Glomerular visceral epithelial cell (primary cell): ENCODE measurements around the gene SLMAP.
"Not testable (repeated sequence)": the region's sequence is repeated elsewhere in the genome, so short reads cannot be mapped to it uniquely, and the experiment has no call there.

Source experiments
- DNase-seq: peaks from one replicate; pipeline ENCODE4 v3.0.0-alpha.2; 2016; ENCODE audit errors: extremely low spot score

SLMAP gene

GRCh38 chr3:57826952-57827723 is 71.0 kb downstream of the SLMAP start:
- DNase-seq = no peak

GRCh38 chr3:57827757-57828156 is 71.6 kb downstream of the SLMAP start:
- DNase-seq = no peak

- no peak for DNase-seq
These were observed 76.4 kb downstream of the SLMAP start for GRCh38 chr3:57832486-57832885.

GRCh38 chr3:57832900-57833313 is 76.8 kb downstream of the SLMAP start:
- DNase-seq = no peak

- no peak for DNase-seq
These were observed 77.7 kb downstream of the SLMAP start for GRCh38 chr3:57833763-57834162.

- no peak for DNase-seq
These were observed 81.6 kb downstream of the SLMAP start for GRCh38 chr3:57837686-57838085.

- no peak for DNase-seq
These were observed 82.5 kb downstream of the SLMAP start for GRCh38 chr3:57838627-57839026.

- DNase-seq = no peak
These were observed 84.4 kb downstream of the SLMAP start for GRCh38 chr3:57840473-57840872.

GRCh38 chr3:57841818-57842217 is 85.7 kb downstream of the SLMAP start:
- no peak for DNase-seq

GRCh38 chr3:57848177-57848738 is 92.1 kb downstream of the SLMAP start:
- DNase-seq = no peak

GRCh38 chr3:57851304-57851703 is 95.2 kb downstream of the SLMAP start:
- DNase-seq = no peak

- peak; percentile 5 for DNase-seq
These were observed 96.8 kb downstream of the SLMAP start for GRCh38 chr3:57852896-57853295.

- peak; percentile 12 for DNase-seq
These were observed 99.2 kb downstream of the SLMAP start for GRCh38 chr3:57855281-57855680.

GRCh38 chr3:57855943-57856342 is 99.8 kb downstream of the SLMAP start:
- no peak for DNase-seq

GRCh38 chr3:57856675-57857074 is 100.6 kb downstream of the SLMAP start:
- no peak for DNase-seq

GRCh38 chr3:57862894-57863293 is 106.8 kb downstream of the SLMAP start:
- DNase-seq = no peak

GRCh38 chr3:57863380-57863779 is 107.3 kb downstream of the SLMAP start:
- no peak for DNase-seq

- peak; percentile 33 for DNase-seq
These were observed 108.7 kb downstream of the SLMAP start for GRCh38 chr3:57864853-57865252.

- not testable (repeated sequence) for DNase-seq
These were observed 113.0 kb downstream of the SLMAP start for GRCh38 chr3:57869110-57869509.

- DNase-seq = no peak
These were observed 116.5 kb downstream of the SLMAP start for GRCh38 chr3:57872606-57873005.

- no peak for DNase-seq
These were observed 120.5 kb downstream of the SLMAP start for GRCh38 chr3:57876632-57877031.

- no peak for DNase-seq
These were observed 121.0 kb downstream of the SLMAP start for GRCh38 chr3:57877116-57877515.

- not testable (repeated sequence) for DNase-seq
These were observed 128.3 kb downstream of the SLMAP start for GRCh38 chr3:57884436-57884835.

- no peak for DNase-seq
These were observed 133.7 kb downstream of the SLMAP start for GRCh38 chr3:57889807-57890206.
